NCI-H2196 treated with DMSO at 0.1 percent for 48 hours (cell line): ENCODE data around the gene P2RX4.
"Not testable (repeated sequence)": the region's sequence is repeated elsewhere in the genome, so short reads cannot be mapped to it uniquely, and the experiment has no call there.

Source experiments
- DNase-seq: peaks from one replicate; lab custom pipeline; 2025; ENCODE audit not compliant: unreplicated experiment; lab: John Stamatoyannopoulos, UW

P2RX4 gene

DNA sequence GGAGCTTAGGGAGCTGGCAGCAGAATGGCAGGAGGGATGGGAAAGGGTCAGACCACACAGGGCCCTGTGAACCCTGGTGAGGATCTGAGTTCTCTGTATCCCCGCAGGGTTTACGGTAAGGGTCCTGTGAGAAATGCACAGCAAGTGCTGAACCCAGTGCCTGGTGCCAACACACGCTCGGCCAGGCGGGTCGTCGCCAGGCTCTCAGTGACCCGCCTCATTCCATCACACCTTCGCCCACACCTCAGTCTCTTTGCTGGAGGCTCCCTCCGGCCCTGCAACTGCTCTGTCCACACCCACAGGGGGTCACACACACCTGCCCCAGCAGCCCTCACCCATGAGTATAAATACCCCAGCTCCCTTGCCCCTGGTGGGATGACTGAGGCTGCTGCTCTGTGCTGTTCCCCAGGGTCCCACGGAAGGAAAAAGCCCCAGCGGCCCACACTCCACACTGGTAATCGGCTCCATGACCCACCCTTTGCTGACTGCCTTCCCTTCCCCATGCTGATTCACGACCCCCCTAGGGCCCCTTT lies 63.5 kb downstream of the P2RX4 start:
- DNase-seq, result no peak

DNA sequence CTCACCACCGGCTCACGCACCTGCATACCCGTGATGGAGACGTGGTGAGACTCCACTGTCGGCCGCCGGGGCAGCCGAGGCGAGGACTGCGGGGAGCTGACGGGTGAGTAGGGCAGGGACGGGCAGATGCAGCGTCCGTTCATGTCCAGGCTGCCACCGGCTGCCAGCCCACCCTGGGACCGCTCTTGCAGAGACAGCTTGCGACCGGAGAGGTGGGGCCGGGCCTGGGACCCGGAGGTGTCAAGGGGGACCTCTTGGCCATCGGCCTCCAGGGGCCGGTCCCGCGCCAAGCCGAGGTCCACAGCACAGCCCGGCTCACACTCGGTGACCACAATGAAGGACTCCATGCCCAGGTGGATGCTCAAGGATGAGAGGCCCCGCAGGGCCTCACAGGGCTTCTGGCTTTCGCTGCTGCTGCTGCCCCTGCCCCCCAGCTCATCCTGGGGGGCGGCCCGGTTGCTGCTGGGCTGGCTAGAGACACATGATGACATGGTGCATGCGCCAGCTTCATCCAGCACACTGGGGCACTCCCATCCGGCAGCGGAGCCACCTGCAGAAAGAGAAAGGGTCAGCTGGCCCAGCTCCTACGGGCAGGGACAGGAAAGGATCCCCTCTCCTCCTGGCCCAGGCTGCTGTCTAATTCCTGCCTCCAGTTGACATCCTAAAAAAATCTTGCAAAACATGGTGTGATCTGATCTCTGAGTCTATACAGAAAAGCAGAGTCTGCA lies 64.3 kb downstream of the P2RX4 start:
- DNase-seq, result no peak

DNA sequence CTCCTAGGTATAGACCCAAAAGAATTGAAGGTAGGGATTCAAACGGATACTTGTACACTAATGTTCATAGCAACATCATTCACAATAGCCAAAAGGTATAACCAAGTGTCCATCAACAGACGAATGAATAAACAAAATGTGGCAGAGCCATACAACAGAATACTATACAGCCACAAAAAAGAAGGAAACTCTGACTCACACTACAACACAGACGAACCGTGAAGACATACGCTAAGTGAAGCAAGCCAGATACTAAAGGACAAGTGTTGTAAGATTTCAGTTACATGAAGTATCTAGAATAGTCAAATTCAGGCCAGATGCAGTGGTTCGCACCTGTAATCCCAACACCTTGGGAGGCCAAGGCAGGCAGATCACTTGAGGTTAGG lies 67.4 kb downstream of the P2RX4 start:
- no peak for DNase-seq

DNA sequence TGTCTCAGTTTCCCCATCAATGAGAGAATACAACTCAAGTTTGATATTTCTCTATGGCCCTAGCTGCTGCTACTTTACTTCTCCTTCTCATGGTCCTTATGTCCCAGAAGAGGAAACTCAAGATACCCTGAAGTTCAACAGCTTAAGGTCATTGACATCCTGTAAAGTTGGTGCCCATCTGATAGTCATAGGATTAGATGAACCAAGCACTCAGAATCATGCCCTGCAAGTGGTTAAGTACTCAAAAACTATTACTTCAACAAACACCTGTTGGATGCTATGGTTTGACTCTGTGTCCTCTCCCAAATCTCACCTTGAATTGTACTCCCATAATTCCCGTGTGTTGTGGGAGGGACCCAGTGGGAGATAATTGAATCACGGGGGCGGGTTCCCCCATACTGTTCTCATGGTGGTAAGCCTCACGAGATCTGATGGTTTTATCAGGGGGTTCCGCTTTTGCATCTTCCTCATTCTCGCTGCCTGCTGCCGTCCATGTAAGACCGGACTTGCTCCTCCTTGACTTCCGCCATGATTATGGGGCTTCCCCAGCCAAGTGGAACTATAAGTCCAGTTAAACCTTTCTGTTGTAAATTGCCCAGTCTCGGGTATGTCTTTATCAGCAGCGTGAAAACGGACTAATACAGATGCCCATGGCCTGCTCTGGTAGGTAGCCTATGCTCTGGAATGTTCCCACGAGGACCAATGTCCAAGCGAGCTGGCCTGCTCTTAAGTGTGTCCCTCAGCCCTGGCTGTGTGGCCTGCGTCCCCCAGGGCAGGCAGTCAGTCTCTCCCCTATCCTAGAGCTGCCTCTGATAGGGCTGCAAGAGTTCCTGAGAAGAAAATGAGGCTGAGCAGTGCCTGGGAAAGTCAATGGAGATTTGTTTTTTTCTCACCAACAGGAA lies 68.5 kb downstream of the P2RX4 start:
- DNase-seq, result no peak

DNA sequence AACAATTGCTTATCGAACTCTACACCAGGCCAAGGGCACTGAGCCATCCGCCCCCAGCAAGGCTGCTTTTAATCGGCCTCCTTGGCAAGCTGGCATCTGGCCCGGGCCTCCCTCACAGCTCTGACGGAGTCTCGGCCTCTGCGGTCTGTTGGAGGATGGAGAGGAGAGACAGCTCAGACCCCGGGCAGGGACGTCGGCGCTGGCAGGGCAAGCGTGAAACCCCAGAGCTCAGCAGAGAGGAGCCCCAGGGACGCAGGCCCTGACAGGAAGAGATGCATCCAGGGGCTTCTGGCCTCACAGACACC lies 69.1 kb downstream of the P2RX4 start:
- no peak for DNase-seq

DNA sequence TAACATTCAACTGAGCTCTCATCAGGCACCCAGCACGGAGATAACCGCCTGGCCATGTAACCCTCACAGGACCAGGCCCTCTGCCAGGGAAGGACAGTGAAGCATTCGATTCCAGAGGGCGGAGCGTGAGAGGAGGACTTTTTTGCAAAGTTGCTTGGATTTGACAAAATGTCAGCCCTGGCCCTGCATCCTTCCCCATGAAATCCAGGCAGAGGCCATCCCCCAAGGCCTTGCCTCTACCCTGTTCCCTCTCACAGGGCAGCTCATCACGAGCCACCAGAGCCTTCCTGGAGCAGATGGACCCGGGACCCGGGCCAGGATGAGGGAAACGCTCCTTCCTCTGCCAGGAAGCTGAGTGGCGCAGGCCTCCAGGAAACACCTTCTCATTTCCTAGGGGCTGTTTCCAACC lies 69.6 kb downstream of the P2RX4 start:
- DNase-seq, result no peak

DNA sequence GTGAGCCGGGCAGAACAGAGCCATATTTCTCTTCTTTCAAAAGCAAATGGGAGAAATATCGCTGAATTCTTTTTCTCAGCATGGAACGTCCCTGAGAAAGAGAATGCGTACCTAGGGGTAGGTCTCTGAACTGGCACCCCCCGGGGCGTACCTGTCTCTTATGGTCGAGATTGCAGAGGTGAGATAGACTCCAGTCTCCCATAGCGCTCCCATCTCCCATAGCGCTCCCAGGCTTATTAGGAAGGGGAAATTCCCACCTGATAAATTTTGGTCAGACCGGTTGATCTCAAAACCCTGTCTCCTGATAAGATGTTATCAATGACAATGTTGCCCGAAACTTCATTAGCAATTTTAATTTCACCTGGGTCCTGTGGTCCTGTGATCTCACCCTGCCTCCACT lies 70.6 kb downstream of the P2RX4 start:
- DNase-seq, result not testable (repeated sequence)

DNA sequence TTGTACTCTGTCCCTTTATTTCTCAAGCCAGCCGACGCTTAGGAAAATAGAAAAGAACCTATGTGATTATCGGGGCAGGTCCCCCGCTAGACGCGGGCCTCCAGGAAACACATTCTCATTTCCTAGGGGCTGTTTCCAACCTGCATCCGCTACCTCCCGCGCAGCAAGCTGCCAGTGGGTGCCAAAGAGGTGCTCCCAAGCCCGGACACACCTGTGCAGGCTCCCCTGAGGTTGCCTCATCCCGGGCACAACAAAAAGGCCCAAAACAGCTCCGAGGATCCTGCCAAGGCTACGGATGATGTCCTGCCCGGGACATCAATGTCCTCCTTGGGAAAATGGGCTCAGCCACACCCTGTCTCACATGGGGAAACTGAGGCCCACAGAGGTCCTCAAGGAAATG lies 71.2 kb downstream of the P2RX4 start:
- not testable (repeated sequence) for DNase-seq

DNA sequence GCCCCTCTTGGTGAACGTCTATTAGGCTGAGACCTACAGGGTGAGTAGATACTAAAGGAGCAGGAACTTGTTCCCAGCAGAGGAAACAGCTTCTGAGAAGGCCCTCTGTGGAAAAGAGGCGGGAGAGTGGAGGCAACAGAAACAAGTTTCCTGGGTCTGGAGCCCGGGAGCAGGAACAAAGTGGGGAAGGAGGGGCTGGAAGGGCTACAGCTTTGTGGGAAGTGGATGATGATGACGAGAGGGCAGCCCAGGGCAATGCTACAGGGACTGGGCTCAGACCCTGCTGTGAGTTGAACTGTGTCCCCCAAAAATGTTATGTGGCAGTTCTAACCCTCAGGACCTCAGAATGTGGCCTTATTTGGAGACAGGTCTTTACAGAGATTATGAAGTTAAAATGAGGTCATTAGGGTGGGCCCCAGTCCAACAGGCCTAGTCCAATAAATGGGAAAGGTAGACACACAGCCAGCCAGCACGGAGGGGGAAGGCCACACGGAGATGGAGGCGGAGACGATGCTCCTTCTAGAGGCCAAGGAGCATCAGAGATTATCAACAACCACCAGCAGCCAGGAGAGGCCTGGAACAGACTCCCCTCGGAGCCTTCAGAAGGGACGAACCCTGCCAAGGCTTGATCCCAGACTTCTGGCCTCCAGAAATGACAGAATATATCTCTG lies 72.3 kb downstream of the P2RX4 start:
- no peak for DNase-seq

DNA sequence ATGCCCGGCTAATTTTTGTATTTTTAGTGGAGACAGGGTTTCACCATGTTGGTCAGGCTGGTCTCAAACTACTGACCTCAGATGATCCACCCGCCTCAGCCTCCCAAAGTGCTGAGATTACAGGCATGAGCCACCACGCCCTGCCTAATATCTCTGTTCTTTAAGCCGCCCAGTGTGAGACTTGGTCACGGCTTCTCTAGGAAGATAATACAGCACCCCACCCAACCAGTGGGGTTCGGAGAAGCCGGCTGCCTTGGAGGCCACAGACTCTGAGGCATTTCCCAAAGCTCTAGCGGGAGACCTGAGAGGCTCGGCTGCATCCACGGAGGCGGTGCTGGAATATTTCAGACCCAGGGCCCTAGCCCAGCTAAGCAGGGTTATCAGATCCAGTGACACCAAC lies 73.0 kb downstream of the P2RX4 start:
- not testable (repeated sequence) for DNase-seq

DNA sequence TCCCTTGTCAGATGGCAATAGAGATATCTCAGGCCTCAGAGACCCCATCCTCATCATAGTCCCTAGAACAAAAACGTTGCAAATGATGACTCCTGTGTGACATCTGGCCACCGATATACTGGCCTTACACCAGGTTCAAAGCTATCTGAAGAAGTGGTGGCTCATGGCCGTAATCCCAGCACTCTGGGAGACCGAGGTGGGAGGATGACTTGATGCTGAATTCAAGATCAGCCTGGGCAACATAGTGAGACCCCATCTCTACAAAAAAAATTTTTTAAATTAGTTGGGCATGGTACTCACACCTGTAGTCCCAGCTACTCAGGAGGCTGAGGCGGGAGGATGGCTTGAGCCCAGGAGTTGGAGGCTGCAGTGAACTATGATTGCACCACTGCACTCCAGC lies 73.5 kb downstream of the P2RX4 start:
- DNase-seq, result no peak
